ENCODE data around the gene ZNF408. TPM values are rescaled to one million over a fixed set of nuclear protein-coding genes. Genes with fewer than 3 reads are reported as not detected.

The ZNF408 gene
- total RNA-seq, 2 donors from 2014 or later: 13.2 to 18.9 TPM

GRCh38 chr11:46741600-46742484 lies 41.0 kb downstream of the ZNF408 start:
- Histone ChIP-seq H3K27ac (ENCODE audit: low read depth, low read length) (no peak overlapping the region), H3K4me1 (ENCODE audit: control insufficient read depth, insufficient read depth, low read length) (no peaks in the 10 kb centered on the region), H3K27me3 (ENCODE audit: control insufficient read depth, insufficient read depth, low read length, poor library complexity, severe bottlenecking) (no peaks in the 10 kb centered on the region), H3K9ac (ENCODE audit: extremely low read depth, low read length, poor library complexity, severe bottlenecking) (no peak overlapping the region), H3K9me3 (ENCODE audit: control insufficient read depth, low read length) (no peaks in the 10 kb centered on the region), H3K4me3 (ENCODE audit: low read length) (no peak overlapping the region), H3K36me3 (ENCODE audit: control insufficient read depth, insufficient read depth, low read length) (peaks cover 59% of the 10 kb centered on the region)
- no peak for TF ChIP-seq CTCF (conservative IDR thresholded peaks at IDR 0.05)
- Mint-ChIP-seq H3K4me3 (no peak overlapping the region), H3K27ac (no peak overlapping the region), H3K4me1 (peaks cover 4% of the 10 kb centered on the region), H3K9me3 (no peaks in the 10 kb centered on the region), H3K27me3 (ENCODE audit: insufficient read depth) (no peaks in the 10 kb centered on the region), H3K36me3 (ENCODE audit: low read depth) (peaks cover 59% of the 10 kb centered on the region)
- no peak for DNase-seq
- 84 to 95% methylated on average over 7 to 12 of the region's 12 CpGs for WGBS, 2 experiments (ENCODE audit: insufficient coverage in 1 of 2, insufficient read length in 1 of 2)

- Mint-ChIP-seq H3K4me1 (peaks cover 4% of the 10 kb centered on the region), H3K4me3 (no peak overlapping the region), H3K27ac (no peak overlapping the region), H3K36me3 (ENCODE audit: low read depth) (peaks cover 70% of the 10 kb centered on the region), H3K9me3 (no peaks in the 10 kb centered on the region), H3K27me3 (ENCODE audit: insufficient read depth) (no peaks in the 10 kb centered on the region)
- Histone ChIP-seq H3K9me3 (ENCODE audit: control insufficient read depth, low read length) (no peaks in the 10 kb centered on the region), H3K27me3 (ENCODE audit: control insufficient read depth, insufficient read depth, low read length, poor library complexity, severe bottlenecking) (no peaks in the 10 kb centered on the region), H3K4me1 (ENCODE audit: control insufficient read depth, insufficient read depth, low read length) (no peaks in the 10 kb centered on the region), H3K4me3 (ENCODE audit: low read length) (no peak overlapping the region), H3K36me3 (ENCODE audit: control insufficient read depth, insufficient read depth, low read length) (peaks cover 71% of the 10 kb centered on the region), H3K9ac (ENCODE audit: extremely low read depth, low read length, poor library complexity, severe bottlenecking) (no peak overlapping the region), H3K27ac (ENCODE audit: low read depth, low read length) (no peak overlapping the region)
- no peak for DNase-seq
- TF ChIP-seq CTCF (conservative IDR thresholded peaks at IDR 0.05): no peak
- WGBS, 2 experiments (ENCODE audit: insufficient coverage in 1 of 2, insufficient read length in 1 of 2): 87 to 98% methylated on average over 2 of the region's 2 CpGs
These were observed 42.2 kb downstream of the ZNF408 start for GRCh38 chr11:46743043-46743442.

GRCh38 chr11:46743693-46744339 lies 43.0 kb downstream of the ZNF408 start:
- peaks cover 73% of the 10 kb centered on the region for H3K36me3 Mint-ChIP-seq (ENCODE audit: low read depth)
- no peak overlapping the region for H3K9ac ChIP-seq (ENCODE audit: extremely low read depth, low read length, poor library complexity, severe bottlenecking)
- TF ChIP-seq CTCF (conservative IDR thresholded peaks at IDR 0.05): no peak
- no peaks in the 10 kb centered on the region for H3K4me1 ChIP-seq (ENCODE audit: control insufficient read depth, insufficient read depth, low read length)
- no peak overlapping the region for H3K27ac Mint-ChIP-seq
- 79 to 90% methylated on average over 8 to 10 of the region's 10 CpGs for WGBS, 2 experiments (ENCODE audit: insufficient coverage in 1 of 2, insufficient read length in 1 of 2)
- no peak overlapping the region for H3K4me3 Mint-ChIP-seq
- H3K36me3 ChIP-seq (ENCODE audit: control insufficient read depth, insufficient read depth, low read length): peaks cover 76% of the 10 kb centered on the region
- no peaks in the 10 kb centered on the region for H3K27me3 ChIP-seq (ENCODE audit: control insufficient read depth, insufficient read depth, low read length, poor library complexity, severe bottlenecking)
- peaks cover 4% of the 10 kb centered on the region for H3K4me1 Mint-ChIP-seq
- no peaks in the 10 kb centered on the region for H3K9me3 Mint-ChIP-seq
- no peak for DNase-seq
- no peak overlapping the region for H3K4me3 ChIP-seq (ENCODE audit: low read length)
- H3K9me3 ChIP-seq (ENCODE audit: control insufficient read depth, low read length): no peaks in the 10 kb centered on the region
- no peak overlapping the region for H3K27ac ChIP-seq (ENCODE audit: low read depth, low read length)
- H3K27me3 Mint-ChIP-seq (ENCODE audit: insufficient read depth): no peaks in the 10 kb centered on the region

All from endodermal cell (in vitro differentiated cells).